ENCODE results near the gene TVP23C.

DNA sequence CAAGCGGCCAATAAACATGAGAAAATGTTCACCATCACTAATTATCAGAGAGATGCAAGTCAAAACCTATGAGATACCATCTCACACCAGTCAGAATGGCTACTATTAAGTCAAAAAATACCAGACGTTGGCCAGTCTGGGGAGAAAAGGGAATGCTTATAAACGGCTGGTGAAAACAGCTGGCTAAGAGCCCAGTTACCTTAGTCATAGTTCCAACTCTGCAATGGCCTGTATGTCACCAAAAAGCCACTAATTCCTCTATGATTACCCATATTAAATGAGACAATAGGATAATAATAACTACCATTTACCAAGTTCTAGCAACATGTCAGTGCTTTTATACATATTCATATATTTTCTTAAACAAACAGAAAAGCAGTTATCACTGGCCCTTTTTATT, 52.9 kb downstream of the TVP23C start:
- TF ChIP-seq POLR2A (IDR thresholded peaks at IDR 0.05; ENCODE audit: low read depth, low read length) (no peak), POLR2AphosphoS5 (IDR thresholded peaks at IDR 0.05; ENCODE audit: low read depth, low read length) (no peak), TAF1 (IDR thresholded peaks at IDR 0.05; ENCODE audit: low read depth, low read length) (no peak), SPI1 (IDR thresholded peaks at IDR 0.05; ENCODE audit: low read depth, low read length) (no peak)
